SK-N-SH (cell line): ENCODE measurements around the gene PTTG1IP. TPM values are rescaled to one million over a fixed set of nuclear protein-coding genes. Genes with fewer than 3 reads are reported as not detected.

ENCODE experiments used
- CTCF ChIA-PET: fragments of 300-600, 350-600 bp; formaldehyde crosslinking; extraction: SDS; loops from one replicate; lab custom pipeline; 2021; lab: Yijun Ruan, JAX
- POLR2A ChIA-PET: fragments of 350-600 bp; sonication (Branson Sonifier 250); formaldehyde crosslinking; extraction: SDS; loops from one replicate; lab custom pipeline; 2020; ENCODE audit warnings: antibody characterized with exemption, inconsistent platforms; lab: Yijun Ruan, JAX
- DNase-seq: peaks from one replicate; pipeline ENCODE4 v3.0.0; 2012
- H2AFZ ChIP-seq: fragments of 200-600 bp; sonication (generic); 2 replicates; pipeline ENCODE4 v1.8.1; 2016; ENCODE audit warnings: antibody characterized with exemption, mild to moderate bottlenecking, low read depth
- H3F3A ChIP-seq: fragments of 200-600 bp; sonication (generic); replicated peaks from 2 replicates; pipeline ENCODE3; 2016; ENCODE audit warnings: antibody characterized with exemption, mild to moderate bottlenecking; ENCODE audit not compliant: insufficient read depth
- H3K27ac ChIP-seq, 2 experiments: fragments of 200-500 bp in 1 of 2; fragments of 200-600 bp in 1 of 2; sonication (Bioruptor generic) in 1 of 2; sonication (generic), shearing (Covaris generic) in 1 of 2; 2 replicates each; pipeline versions ENCODE4 v1.5.1 to v1.6.1; 2014 to 2016; ENCODE audit warnings: low read depth in 2 of 2, inconsistent platforms in 1 of 2, low read length in 1 of 2, mild to moderate bottlenecking in 1 of 2, mixed read lengths in 1 of 2
- H3K27me3 ChIP-seq: fragments of 200-600 bp; sonication (generic), shearing (Covaris generic); 2 replicates; pipeline ENCODE4 v1.6.1; 2016; ENCODE audit warnings: mixed run types; ENCODE audit not compliant: insufficient read depth
- H3K36me3 ChIP-seq, 2 experiments: fragments of 200-500 bp in 1 of 2; fragments of 200-600 bp in 1 of 2; sonication (Bioruptor generic) in 1 of 2; sonication (generic) in 1 of 2; replicated peaks in 1 of 2; 2 replicates each; pipeline versions ENCODE3 to v1.5.1; 2014 to 2016; ENCODE audit warnings: low read length in 1 of 2, mild to moderate bottlenecking in 1 of 2; ENCODE audit not compliant: insufficient read depth in 2 of 2, control insufficient read depth in 1 of 2
- H3K4me1 ChIP-seq, 2 experiments: fragments of 200-500 bp in 1 of 2; fragments of 200-600 bp in 1 of 2; sonication (Bioruptor generic) in 1 of 2; sonication (generic), shearing (Covaris generic) in 1 of 2; 2 replicates each; pipeline versions ENCODE4 v1.5.1 to v1.6.1; 2014 to 2016; ENCODE audit warnings: low read depth in 1 of 2, low read length in 1 of 2, mixed run types in 1 of 2; ENCODE audit not compliant: insufficient read depth in 2 of 2, control insufficient read depth in 1 of 2
- H3K4me2 ChIP-seq: fragments of 200-600 bp; sonication (generic), shearing (Covaris generic); 2 replicates; pipeline ENCODE4 v1.6.1; 2017; ENCODE audit warnings: mixed run types
- H3K4me3 ChIP-seq, 2 experiments: fragments of 200-500 bp in 1 of 2; fragments of 200-600 bp in 1 of 2; sonication (Bioruptor generic) in 1 of 2; sonication (generic), shearing (Covaris generic) in 1 of 2; 2 replicates each; pipeline versions ENCODE4 v1.5.1 to v1.8.1; 2014 to 2016; ENCODE audit warnings: low read depth in 2 of 2, inconsistent platforms in 1 of 2, low read length in 1 of 2, mild to moderate bottlenecking in 1 of 2, mixed read lengths in 1 of 2, moderate library complexity in 1 of 2
- H3K79me2 ChIP-seq: fragments of 200-600 bp; sonication (generic); 2 replicates; pipeline ENCODE4 v1.8.1; 2017; ENCODE audit warnings: mild to moderate bottlenecking; ENCODE audit not compliant: insufficient read depth
- H3K9ac ChIP-seq: fragments of 200-600 bp; sonication (generic); 2 replicates; pipeline ENCODE4 v1.6.1; 2017; ENCODE audit warnings: mixed run types
- H3K9me2 ChIP-seq: fragments of 200-600 bp; sonication (generic); 2 replicates; pipeline ENCODE4 v1.6.1; 2017; ENCODE audit warnings: mixed run types
- H3K9me3 ChIP-seq: fragments of 200-600 bp; sonication (generic); 2 replicates; pipeline ENCODE4 v1.6.1; 2017; ENCODE audit warnings: mixed run types, mild to moderate bottlenecking, moderate library complexity
- H4K20me1 ChIP-seq: fragments of 200-600 bp; sonication (generic); 2 replicates; pipeline ENCODE4 v1.6.1; 2017; ENCODE audit warnings: mild to moderate bottlenecking, mixed run types; ENCODE audit not compliant: insufficient read depth
- CHD2 ChIP-seq: fragments of 150-350 bp; IDR thresholded peaks from 2 replicates; pipeline ENCODE4 v1.6.1; 2018; ENCODE audit warnings: low read length; ENCODE audit not compliant: partially characterized antibody
- EP300 ChIP-seq, 2 experiments: IDR thresholded peaks; 2 replicates each; pipeline versions ENCODE4 v1.4.0 to v1.6.1; 2012; ENCODE audit warnings: borderline replicate concordance in 1 of 2, low read depth in 1 of 2, low read length in 1 of 2
- FOXM1 ChIP-seq: IDR thresholded peaks from 2 replicates; pipeline ENCODE4 v1.4.0; 2012; ENCODE audit warnings: low read depth, mild to moderate bottlenecking
- GATA2 ChIP-seq: sonication (generic); formaldehyde crosslinking; IDR thresholded peaks from 2 replicates; pipeline ENCODE4 v1.5.0; 2020; ENCODE audit warnings: mild to moderate bottlenecking, missing genetic modification reagents
- MAX ChIP-seq: IDR thresholded peaks from 2 replicates; pipeline ENCODE4 v1.4.0; 2012; ENCODE audit warnings: low read depth
- MXI1 ChIP-seq: IDR thresholded peaks from 2 replicates; pipeline ENCODE4 v1.6.1; 2012; ENCODE audit warnings: mild to moderate bottlenecking, low read depth, low read length, improper control_type of control experiment
- NFIC ChIP-seq: IDR thresholded peaks from 2 replicates; pipeline ENCODE4 v1.4.0; 2012; ENCODE audit warnings: borderline replicate concordance
- NRF1 ChIP-seq: IDR thresholded peaks from 2 replicates; pipeline ENCODE4 v1.6.1; 2012; ENCODE audit warnings: low read depth, mild to moderate bottlenecking, low read length
- PBX3 ChIP-seq: IDR thresholded peaks from 2 replicates; pipeline ENCODE4; 2012
- RCOR1 ChIP-seq: fragments of 150-350 bp; IDR thresholded peaks from 2 replicates; pipeline ENCODE4 v1.6.1; 2017; ENCODE audit warnings: antibody characterized with exemption, low read length
- REST ChIP-seq: IDR thresholded peaks from 2 replicates; pipeline ENCODE4 v1.6.1; 2012; ENCODE audit warnings: mild to moderate bottlenecking, low read depth, low read length, moderate library complexity
- SMC3 ChIP-seq: IDR thresholded peaks from 2 replicates; pipeline ENCODE4 v1.6.1; 2012; ENCODE audit warnings: low read depth, low read length, improper control_type of control experiment
- TEAD4 ChIP-seq: IDR thresholded peaks from 2 replicates; pipeline ENCODE4 v1.4.0; 2012; ENCODE audit warnings: mild to moderate bottlenecking, borderline replicate concordance; ENCODE audit not compliant: insufficient read depth
- USF1 ChIP-seq: IDR thresholded peaks from 2 replicates; pipeline ENCODE4 v1.4.0; 2012; ENCODE audit warnings: low read depth, borderline replicate concordance
- WGBS: methylation state at CpG from one replicate; pipeline ENCODE4 v1.1.6; 2017; ENCODE audit warnings: low lambda C conversion rate; 5-methylcytosine and 5-hydroxymethylcytosine counted together
- polyA plus RNA-seq, 3 experiments: library from polyadenylated mRNA; depleted of rRNA; stranded (reverse); fragments of >200 nt; gene quantifications; 2 replicates each; pipeline ENCODE4 v1.2.3, GENCODE V29; 2012

Gene PTTG1IP
- polyA plus RNA-seq, 1 of the 3 experiments (the other 2 are of a cell fraction): 171 TPM

- no peak overlapping the region for H3K4me2 ChIP-seq
- H3K9ac ChIP-seq: no peak overlapping the region
- no peaks in the 10 kb centered on the region for H3K9me2 ChIP-seq
- H3K27me3 ChIP-seq: no peaks in the 10 kb centered on the region
- TF ChIP-seq MAX (no peak), TEAD4 (no peak), FOXM1 (no peak), SMC3 (no peak), PBX3 (no peak), REST (no peak), RCOR1 (no peak), USF1 (no peak), MXI1 (no peak), CHD2 (no peak)
- ChIA-PET CTCF (interaction anchor here (1.5 kb wide), 1 partner anchor 9 kb away, joined by 4 read pairs; no protein-coding TSS in a partner anchor), POLR2A (interaction anchor here (2.6 kb wide), 1 partner anchor 10 kb away, joined by 14 read pairs; no protein-coding TSS in a partner anchor)
- peaks cover 30 to 51% of the 10 kb centered on the region in 2 experiments for H3K36me3 ChIP-seq
- H3F3A ChIP-seq: peaks cover 11% of the 10 kb centered on the region
- H3K4me3 ChIP-seq: no peak overlapping the region
- peaks cover 0 to 25% of the 10 kb centered on the region in 2 experiments; a peak in 2 of 4 replicates for H3K4me1 ChIP-seq
- H3K9me3 ChIP-seq: no peaks in the 10 kb centered on the region
- peak overlapping the region in 1 of 2 experiments; percentile 81; a peak in 2 of 4 replicates for H3K27ac ChIP-seq
- H4K20me1 ChIP-seq: 0 out of 2 replicates have a peak, but pooled peaks cover 8% of the 10 kb centered on the region
- WGBS: 90% methylated on average over 4 of the region's 4 CpGs
- no peak for DNase-seq
- peaks cover 42% of the 10 kb centered on the region for H3K79me2 ChIP-seq
- H2AFZ ChIP-seq: no peak overlapping the region
These were observed 67.6 kb downstream of the PTTG1IP start for GRCh38 chr21:44805859-44806258.

- WGBS: 93% methylated on average over 4 of the region's 4 CpGs
- Histone ChIP-seq H3K36me3 (peaks cover 30 to 50% of the 10 kb centered on the region in 2 experiments), H3F3A (peaks cover 11% of the 10 kb centered on the region), H3K4me3 (no peak overlapping the region), H3K9me2 (no peaks in the 10 kb centered on the region), H3K9ac (no peak overlapping the region), H3K79me2 (peaks cover 42% of the 10 kb centered on the region), H3K27ac (peak overlapping the region in 1 of 2 experiments; percentile 81; a peak in 2 of 4 replicates), H4K20me1 (peaks cover 7% of the 10 kb centered on the region; the same call in 1 of the 2 replicates), H3K4me1 (peaks cover 0 to 29% of the 10 kb centered on the region in 2 experiments; a peak in 2 of 4 replicates), H3K4me2 (no peak overlapping the region), H3K9me3 (no peaks in the 10 kb centered on the region), H3K27me3 (no peaks in the 10 kb centered on the region), H2AFZ (no peak overlapping the region)
- CTCF ChIA-PET: interaction anchor here (0.9 to 6.2 kb wide), 3 partner anchors 10 to 127 kb away, joined by 4 to 54 read pairs (median 5); no protein-coding TSS in a partner anchor
- POLR2A ChIA-PET: interaction anchor here (2.6 kb wide), 1 partner anchor 10 kb away, joined by 14 read pairs; no protein-coding TSS in a partner anchor
- TF ChIP-seq GATA2 (CRISPR knock-in tag) (no peak), EP300 (IDR thresholded peaks at IDR 0.05; ENCODE audit: borderline replicate concordance in 1 of 2, low read depth in 1 of 2, low read length in 1 of 2) (no peak), NFIC (no peak), SMC3 (no peak), NRF1 (no peak)
- no peak for DNase-seq
These were observed 68.3 kb downstream of the PTTG1IP start for GRCh38 chr21:44805226-44805625.
